Measurements from ENCODE around the gene PCNX3. TPM values are rescaled to one million over a fixed set of nuclear protein-coding genes. Genes with fewer than 3 reads are reported as not detected.

The PCNX3 gene
- total and polyA plus RNA-seq, 5 donors from 2014 or later, result 1.9 to 61.3 (median 2.5) TPM

GRCh38 chr11:65573391-65574079 is 42.0 kb upstream of the PCNX3 start:
- H3K4me3 Mint-ChIP-seq, result peak overlapping the region; percentile 91 to 98 (median 94)
- H3K9me3 Mint-ChIP-seq, result peaks cover 0 to 2% (median 0%) of the 10 kb centered on the region in 7 donors
- H3K27ac Mint-ChIP-seq, result peak overlapping the region; percentile 88 to 97 (median 93)
- H3K27ac ChIP-seq (ENCODE audit: insufficient read depth, low read length, poor library complexity, severe bottlenecking), result peak overlapping the region; percentile 100
- peaks cover 0 to 75% (median 34%) of the 10 kb centered on the region in 4 donors for H3K4me1 Mint-ChIP-seq
- no peaks in the 10 kb centered on the region for H3K36me3 ChIP-seq (ENCODE audit: control insufficient read depth, insufficient read depth, low read length)
- peaks cover 83% of the 10 kb centered on the region for H3K4me1 ChIP-seq (ENCODE audit: control insufficient read depth, insufficient read depth, low read length, poor library complexity, severe bottlenecking)
- H3K27me3 ChIP-seq (ENCODE audit: control insufficient read depth, insufficient read depth, low read length), result no peaks in the 10 kb centered on the region
- H3K36me3 Mint-ChIP-seq, result no peaks in the 10 kb centered on the region
- ATAC-seq (ENCODE audit: low read depth in 2 of 2) (no peak), DNase-seq (no peak)
- H3K9me3 ChIP-seq (ENCODE audit: control insufficient read depth in 2 of 2, low read length in 2 of 2), result no peaks in the 10 kb centered on the region
- H3K4me3 ChIP-seq (ENCODE audit: low read depth, low read length), result peak overlapping the region; percentile 90
- peaks cover 9% of the 10 kb centered on the region for H3K27me3 Mint-ChIP-seq

GRCh38 chr11:65574109-65574810 is 41.3 kb upstream of the PCNX3 start:
- H3K4me1 Mint-ChIP-seq, result peaks cover 0 to 73% (median 32%) of the 10 kb centered on the region in 4 donors

GRCh38 chr11:65574811-65575567 is 40.6 kb upstream of the PCNX3 start:
- Mint-ChIP-seq H3K4me1 (peaks cover 0 to 69% (median 28%) of the 10 kb centered on the region in 4 donors), H3K36me3 (peaks cover 1% of the 10 kb centered on the region), H3K9me3 (peaks cover 0 to 2% (median 0%) of the 10 kb centered on the region in 7 donors), H3K4me3 (peak overlapping the region; percentile 94 to 97 (median 95)), H3K27me3 (peaks cover 5% of the 10 kb centered on the region), H3K27ac (peak overlapping the region; percentile 95 to 98 (median 97))
- Histone ChIP-seq H3K4me3 (ENCODE audit: low read depth, low read length) (peak overlapping the region; percentile 96), H3K4me1 (ENCODE audit: control insufficient read depth, insufficient read depth, low read length, poor library complexity, severe bottlenecking) (peaks cover 74% of the 10 kb centered on the region), H3K27ac (ENCODE audit: insufficient read depth, low read length, poor library complexity, severe bottlenecking) (peak overlapping the region; percentile 100), H3K9me3 (ENCODE audit: control insufficient read depth in 2 of 2, low read length in 2 of 2) (no peaks in the 10 kb centered on the region), H3K36me3 (ENCODE audit: control insufficient read depth, insufficient read depth, low read length) (peaks cover 13% of the 10 kb centered on the region), H3K27me3 (ENCODE audit: control insufficient read depth, insufficient read depth, low read length) (no peaks in the 10 kb centered on the region)
- DNase-seq (peak in 2 of 3 donors; percentile 48 to 70), ATAC-seq (ENCODE audit: low read depth in 2 of 2) (no peak)

More at GRCh38 chr11:65574109-65574810, 41.3 kb upstream of the PCNX3 start:
- H3K27me3 Mint-ChIP-seq, result peaks cover 9% of the 10 kb centered on the region
- Histone ChIP-seq H3K4me1 (ENCODE audit: control insufficient read depth, insufficient read depth, low read length, poor library complexity, severe bottlenecking) (peaks cover 80% of the 10 kb centered on the region), H3K9me3 (ENCODE audit: control insufficient read depth in 2 of 2, low read length in 2 of 2) (no peaks in the 10 kb centered on the region), H3K27me3 (ENCODE audit: control insufficient read depth, insufficient read depth, low read length) (no peaks in the 10 kb centered on the region), H3K4me3 (ENCODE audit: low read depth, low read length) (peak overlapping the region; percentile 96), H3K36me3 (ENCODE audit: control insufficient read depth, insufficient read depth, low read length) (peaks cover 6% of the 10 kb centered on the region), H3K27ac (ENCODE audit: insufficient read depth, low read length, poor library complexity, severe bottlenecking) (peak overlapping the region; percentile 100)
- no peaks in the 10 kb centered on the region for H3K36me3 Mint-ChIP-seq
- H3K4me3 Mint-ChIP-seq, result peak overlapping the region; percentile 94 to 98 (median 95)
- peaks cover 0 to 2% (median 0%) of the 10 kb centered on the region in 7 donors for H3K9me3 Mint-ChIP-seq
- DNase-seq (peak; percentile 80 to 88 (median 86)), ATAC-seq (ENCODE audit: low read depth in 2 of 2) (peak; percentile 26 to 29)
- peak overlapping the region; percentile 97 to 98 (median 97) for H3K27ac Mint-ChIP-seq

- H3K27me3 Mint-ChIP-seq, result no peaks in the 10 kb centered on the region
- peak within 1 kb of the TSS; percentile 94 to 97 (median 95) for H3K4me3 Mint-ChIP-seq
- peak; percentile 70 to 88 (median 79) for DNase-seq
- peaks cover 70% of the 10 kb centered on the region for H3K4me1 ChIP-seq (ENCODE audit: control insufficient read depth, insufficient read depth, low read length, poor library complexity, severe bottlenecking)
- peaks cover 0 to 1% (median 0%) of the 10 kb centered on the region in 7 donors for H3K9me3 Mint-ChIP-seq
- H3K27ac Mint-ChIP-seq, result peak within 1 kb of the TSS; percentile 95 to 98 (median 97)
- H3K27ac ChIP-seq (ENCODE audit: insufficient read depth, low read length, poor library complexity, severe bottlenecking), result peak within 1 kb of the TSS; percentile 100
- peak; percentile 22 to 45 for ATAC-seq (ENCODE audit: low read depth in 2 of 2)
- peak within 1 kb of the TSS; percentile 96 for H3K4me3 ChIP-seq (ENCODE audit: low read depth, low read length)
- no peaks in the 10 kb centered on the region for H3K27me3 ChIP-seq (ENCODE audit: control insufficient read depth, insufficient read depth, low read length)
- peaks cover 0 to 64% (median 25%) of the 10 kb centered on the region in 4 donors for H3K4me1 Mint-ChIP-seq
- peaks cover 3% of the 10 kb centered on the region for H3K36me3 Mint-ChIP-seq
- H3K36me3 ChIP-seq (ENCODE audit: control insufficient read depth, insufficient read depth, low read length), result peaks cover 20% of the 10 kb centered on the region
- H3K9me3 ChIP-seq (ENCODE audit: control insufficient read depth in 2 of 2, low read length in 2 of 2), result no peaks in the 10 kb centered on the region
These were observed 39.9 kb upstream of the PCNX3 start, which contains the start of gene EHBP1L1 for GRCh38 chr11:65575568-65576231. EHBP1L1 (plus strand) TSS chr11:65576053; CDS start chr11:65576303, 250 bp downstream.

GRCh38 chr11:65576232-65576866 is 39.2 kb upstream of the PCNX3 start:
- ATAC-seq (ENCODE audit: low read depth in 2 of 2) (no peak), DNase-seq (no peak)
- H3K4me1 ChIP-seq (ENCODE audit: control insufficient read depth, insufficient read depth, low read length, poor library complexity, severe bottlenecking), result peaks cover 64% of the 10 kb centered on the region
- Mint-ChIP-seq H3K36me3 (peaks cover 3% of the 10 kb centered on the region), H3K4me1 (peaks cover 0 to 59% (median 22%) of the 10 kb centered on the region in 4 donors), H3K27me3 (no peaks in the 10 kb centered on the region), H3K27ac (peak overlapping the region in 2 of 3 donors; percentile 51 to 85), H3K4me3 (peak overlapping the region; percentile 84 to 93 (median 86)), H3K9me3 (peaks cover 0 to 1% (median 0%) of the 10 kb centered on the region in 7 donors)
- peaks cover 26% of the 10 kb centered on the region for H3K36me3 ChIP-seq (ENCODE audit: control insufficient read depth, insufficient read depth, low read length)
- H3K4me3 ChIP-seq (ENCODE audit: low read depth, low read length), result peak overlapping the region; percentile 68
- H3K27me3 ChIP-seq (ENCODE audit: control insufficient read depth, insufficient read depth, low read length), result no peaks in the 10 kb centered on the region
- H3K9me3 ChIP-seq (ENCODE audit: control insufficient read depth in 2 of 2, low read length in 2 of 2), result no peaks in the 10 kb centered on the region
- H3K27ac ChIP-seq (ENCODE audit: insufficient read depth, low read length, poor library complexity, severe bottlenecking), result peak overlapping the region; percentile 100

- H3K4me1 ChIP-seq (ENCODE audit: control insufficient read depth, insufficient read depth, low read length, poor library complexity, severe bottlenecking), result peaks cover 56% of the 10 kb centered on the region
- H3K4me1 Mint-ChIP-seq, result peaks cover 0 to 51% (median 18%) of the 10 kb centered on the region in 4 donors
- H3K9me3 ChIP-seq (ENCODE audit: control insufficient read depth in 2 of 2, low read length in 2 of 2), result no peaks in the 10 kb centered on the region
- H3K36me3 ChIP-seq (ENCODE audit: control insufficient read depth, insufficient read depth, low read length), result peaks cover 30% of the 10 kb centered on the region
- H3K27me3 Mint-ChIP-seq, result no peaks in the 10 kb centered on the region
- H3K27me3 ChIP-seq (ENCODE audit: control insufficient read depth, insufficient read depth, low read length), result no peaks in the 10 kb centered on the region
- H3K27ac Mint-ChIP-seq, result peak overlapping the region; percentile 51 to 85 (median 66)
- H3K36me3 Mint-ChIP-seq, result peaks cover 3% of the 10 kb centered on the region
- H3K4me3 Mint-ChIP-seq, result peak overlapping the region; percentile 84 to 93 (median 86)
- H3K27ac ChIP-seq (ENCODE audit: insufficient read depth, low read length, poor library complexity, severe bottlenecking), result peak overlapping the region; percentile 100
- peak overlapping the region; percentile 68 for H3K4me3 ChIP-seq (ENCODE audit: low read depth, low read length)
- DNase-seq, result no peak
- ATAC-seq (ENCODE audit: low read depth in 2 of 2), result no peak
- H3K9me3 Mint-ChIP-seq, result peaks cover 0 to 1% (median 0%) of the 10 kb centered on the region in 7 donors
These were observed 38.5 kb upstream of the PCNX3 start for GRCh38 chr11:65576867-65577755.

Measured in CD4-positive, CD25-positive, alpha-beta regulatory T cell (primary cell).